ENCODE data around the gene ST7L. TPM values are rescaled to one million over a fixed set of nuclear protein-coding genes. Genes with fewer than 3 reads are reported as not detected.

Gene ST7L
- total RNA-seq, 6 donors from 2014 or later = 14.4 to 33.9 (median 16.1) TPM

DNA sequence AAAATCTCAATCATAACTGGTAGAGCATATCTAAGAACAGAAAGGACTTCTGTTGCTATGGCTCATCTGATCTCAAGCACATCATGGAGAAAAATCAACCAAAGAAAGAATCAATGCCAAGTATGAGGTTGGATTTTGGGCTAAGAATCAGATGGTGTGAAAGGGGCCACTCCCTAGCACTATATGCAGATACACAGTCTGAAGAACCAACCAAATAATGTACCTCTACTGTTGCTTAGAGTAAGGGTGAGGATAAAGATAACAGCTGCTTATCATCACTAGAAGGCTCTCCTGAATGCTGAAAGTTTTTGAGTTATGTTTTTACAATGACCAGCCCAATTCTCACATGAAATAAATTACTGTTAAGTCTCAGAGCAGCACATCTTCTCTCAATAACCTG lies 35.6 kb downstream of the ST7L start:
- Histone ChIP-seq H3K27ac (no peak overlapping the region), H3K9me3 (no peaks in the 10 kb centered on the region), H3K27me3 (no peaks in the 10 kb centered on the region), H3K4me3 (no peak overlapping the region), H3K36me3 (peaks cover 0 to 33% (median 8%) of the 10 kb centered on the region in 4 donors), H3K4me1 (no peaks in the 10 kb centered on the region)
- ATAC-seq (ENCODE audit: low FRiP score in 2 of 2) (peak in 1 of 2 donors; percentile 28), DNase-seq (no peak)
- TF ChIP-seq EP300 (IDR thresholded peaks at IDR 0.05) (no peak), POLR2AphosphoS5 (IDR thresholded peaks at IDR 0.05) (no peak), CTCF (IDR thresholded peaks at IDR 0.05) (no peak), POLR2A (IDR thresholded peaks at IDR 0.05) (no peak)

GRCh38 chr1:112581586-112582192 lies 37.3 kb downstream of the ST7L start:
- no peaks in the 10 kb centered on the region for H3K27me3 ChIP-seq
- peak in 1 of 2 donors; percentile 45 for ATAC-seq (ENCODE audit: low FRiP score in 2 of 2)
- no peak overlapping the region for H3K4me3 ChIP-seq
- TF ChIP-seq EP300 (IDR thresholded peaks at IDR 0.05) (no peak), POLR2A (IDR thresholded peaks at IDR 0.05) (no peak), CTCF (IDR thresholded peaks at IDR 0.05) (no peak), POLR2AphosphoS5 (IDR thresholded peaks at IDR 0.05) (no peak)
- no peak overlapping the region for H3K27ac ChIP-seq
- no peaks in the 10 kb centered on the region for H3K4me1 ChIP-seq
- DNase-seq = no peak
- no peaks in the 10 kb centered on the region for H3K9me3 ChIP-seq
- H3K36me3 ChIP-seq = peaks cover 0 to 48% (median 12%) of the 10 kb centered on the region in 4 donors

DNA sequence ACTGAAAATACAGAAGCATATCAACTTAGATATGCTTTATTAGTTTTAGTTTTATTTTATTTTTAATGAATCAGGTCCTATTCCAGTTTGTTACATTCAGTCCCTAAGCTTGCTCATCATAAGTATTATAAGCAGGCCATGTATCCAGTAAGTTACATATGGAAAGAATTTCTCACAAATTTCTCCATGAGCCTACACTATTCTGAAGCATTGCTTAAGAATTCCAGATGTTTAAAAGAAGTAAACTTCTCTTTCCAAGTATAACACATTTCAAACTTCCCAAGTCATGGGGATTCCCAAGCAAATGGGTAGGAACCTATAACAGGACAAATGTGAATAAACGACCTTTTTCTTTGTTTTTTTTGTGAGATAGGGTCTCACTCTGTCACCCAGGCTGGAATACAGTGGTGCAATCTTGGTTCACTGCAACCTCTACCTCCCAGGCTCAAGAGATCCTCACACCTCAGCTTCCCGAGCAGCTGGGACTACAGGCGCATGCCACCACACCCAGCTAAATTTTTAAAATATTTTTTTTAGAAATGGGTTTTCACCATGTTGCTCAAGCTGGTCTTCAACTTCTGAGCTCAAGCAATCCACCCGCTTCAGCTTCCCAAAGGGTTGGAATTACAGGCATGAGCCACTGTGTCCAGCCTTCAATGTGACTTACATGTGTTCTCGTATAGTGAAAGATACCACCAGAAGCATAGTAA lies 39.0 kb downstream of the ST7L start:
- no peaks in the 10 kb centered on the region for H3K4me1 ChIP-seq
- H3K27ac ChIP-seq = no peak overlapping the region
- ATAC-seq (ENCODE audit: low FRiP score in 2 of 2) (no peak), DNase-seq (no peak)
- H3K9me3 ChIP-seq = no peaks in the 10 kb centered on the region
- H3K27me3 ChIP-seq = no peaks in the 10 kb centered on the region
- WGBS, 2 donors = 87 to 92% methylated on average over 5 of the region's 5 CpGs
- H3K36me3 ChIP-seq = peaks cover 0 to 65% (median 17%) of the 10 kb centered on the region in 4 donors
- H3K4me3 ChIP-seq = no peak overlapping the region
- TF ChIP-seq POLR2A (IDR thresholded peaks at IDR 0.05) (no peak), EP300 (IDR thresholded peaks at IDR 0.05) (no peak), CTCF (IDR thresholded peaks at IDR 0.05) (no peak), POLR2AphosphoS5 (IDR thresholded peaks at IDR 0.05) (no peak)

DNA sequence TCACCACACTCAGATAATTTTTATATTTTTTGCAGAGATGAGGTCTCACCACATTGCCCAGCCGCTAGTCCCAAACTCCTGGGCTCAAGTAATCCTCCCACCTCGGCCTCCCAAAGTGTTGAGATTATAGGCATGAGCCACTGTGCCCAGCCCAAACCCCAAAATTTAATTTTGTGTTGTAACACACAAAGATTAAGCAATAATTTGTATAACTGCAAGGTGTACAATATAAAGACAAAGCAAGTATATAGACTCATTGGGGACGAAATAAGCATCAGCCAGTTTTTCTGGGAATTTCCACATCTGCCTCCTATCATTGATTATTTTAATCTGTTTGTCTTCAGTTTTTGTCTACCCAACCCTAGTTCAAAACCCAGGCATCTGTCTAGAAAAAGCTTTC lies 42.7 kb downstream of the ST7L start:
- no peaks in the 10 kb centered on the region for H3K4me1 ChIP-seq
- H3K36me3 ChIP-seq = peaks cover 0 to 80% (median 24%) of the 10 kb centered on the region in 4 donors
- ATAC-seq (ENCODE audit: low FRiP score in 2 of 2) (no peak), DNase-seq (no peak)
- no peak overlapping the region for H3K4me3 ChIP-seq
- TF ChIP-seq POLR2A (IDR thresholded peaks at IDR 0.05) (no peak), EP300 (IDR thresholded peaks at IDR 0.05) (no peak), CTCF (IDR thresholded peaks at IDR 0.05) (no peak), POLR2AphosphoS5 (IDR thresholded peaks at IDR 0.05) (no peak)
- WGBS, 2 donors = 93 to 95% methylated on average over 3 of the region's 3 CpGs
- H3K27ac ChIP-seq = no peak overlapping the region
- no peaks in the 10 kb centered on the region for H3K27me3 ChIP-seq
- no peaks in the 10 kb centered on the region for H3K9me3 ChIP-seq

Data from upper lobe of left lung (tissue), 6 donors.